ENCODE measurements around the gene BAHCC1. TPM values are rescaled to one million over a fixed set of nuclear protein-coding genes. Genes with fewer than 3 reads are reported as not detected.

Gene BAHCC1
- total and polyA plus RNA-seq, 9 of the 15 experiments (the other 6 are each of a cell fraction or from before 2014, with no cell fraction given), result 0.14 to 26.9 (median 5.0) TPM

DNA sequence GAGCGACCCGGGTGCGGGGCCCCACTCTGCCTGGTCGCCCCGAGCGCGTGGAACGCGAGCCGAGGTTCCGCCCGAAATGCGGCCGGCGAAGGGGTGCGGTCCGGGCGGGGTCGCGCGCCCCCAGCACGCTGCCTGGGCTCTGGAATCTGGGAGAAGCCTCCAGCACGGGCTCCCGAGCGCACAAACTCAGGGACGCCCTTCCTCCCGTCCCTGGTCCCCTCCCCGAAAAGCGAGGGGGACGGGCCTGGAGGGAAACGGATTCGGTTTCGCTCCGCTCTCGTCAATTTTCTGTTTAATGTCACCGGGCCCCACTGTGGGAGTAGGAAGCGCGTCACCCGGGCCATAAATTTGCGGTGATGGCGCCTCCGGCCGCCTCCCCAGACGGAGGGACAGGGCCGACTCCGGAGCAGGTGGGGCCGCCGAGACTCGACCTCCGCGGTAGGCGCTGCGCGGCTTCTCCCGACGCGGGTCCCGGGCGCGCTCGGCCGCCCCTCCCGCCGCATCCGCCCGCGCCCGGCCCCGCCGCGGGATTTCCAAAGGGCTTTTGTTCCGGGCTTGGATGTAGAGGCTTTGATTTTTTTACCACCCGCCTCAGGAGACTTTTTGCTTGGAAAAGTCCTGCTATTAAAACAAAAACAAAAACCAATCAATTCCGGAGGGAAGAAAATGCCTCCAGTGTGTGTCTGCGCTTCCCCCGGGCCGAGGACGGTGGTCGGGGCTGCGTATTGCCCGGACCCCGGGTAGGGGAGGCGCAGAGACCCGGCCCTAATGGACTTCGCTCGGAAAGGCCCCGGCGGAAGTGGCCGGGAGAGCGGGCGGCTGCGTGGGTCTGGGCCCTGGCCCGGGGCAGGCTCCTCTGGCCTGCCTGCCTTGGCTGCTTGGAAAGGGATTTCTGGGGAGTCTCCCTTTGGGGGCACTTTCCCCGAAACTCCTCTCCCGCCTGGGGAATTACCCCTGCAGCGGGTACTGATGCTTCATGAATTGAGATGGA, 7.9 kb upstream of the BAHCC1 start (continued):
- TF ChIP-seq, protein P1, sequence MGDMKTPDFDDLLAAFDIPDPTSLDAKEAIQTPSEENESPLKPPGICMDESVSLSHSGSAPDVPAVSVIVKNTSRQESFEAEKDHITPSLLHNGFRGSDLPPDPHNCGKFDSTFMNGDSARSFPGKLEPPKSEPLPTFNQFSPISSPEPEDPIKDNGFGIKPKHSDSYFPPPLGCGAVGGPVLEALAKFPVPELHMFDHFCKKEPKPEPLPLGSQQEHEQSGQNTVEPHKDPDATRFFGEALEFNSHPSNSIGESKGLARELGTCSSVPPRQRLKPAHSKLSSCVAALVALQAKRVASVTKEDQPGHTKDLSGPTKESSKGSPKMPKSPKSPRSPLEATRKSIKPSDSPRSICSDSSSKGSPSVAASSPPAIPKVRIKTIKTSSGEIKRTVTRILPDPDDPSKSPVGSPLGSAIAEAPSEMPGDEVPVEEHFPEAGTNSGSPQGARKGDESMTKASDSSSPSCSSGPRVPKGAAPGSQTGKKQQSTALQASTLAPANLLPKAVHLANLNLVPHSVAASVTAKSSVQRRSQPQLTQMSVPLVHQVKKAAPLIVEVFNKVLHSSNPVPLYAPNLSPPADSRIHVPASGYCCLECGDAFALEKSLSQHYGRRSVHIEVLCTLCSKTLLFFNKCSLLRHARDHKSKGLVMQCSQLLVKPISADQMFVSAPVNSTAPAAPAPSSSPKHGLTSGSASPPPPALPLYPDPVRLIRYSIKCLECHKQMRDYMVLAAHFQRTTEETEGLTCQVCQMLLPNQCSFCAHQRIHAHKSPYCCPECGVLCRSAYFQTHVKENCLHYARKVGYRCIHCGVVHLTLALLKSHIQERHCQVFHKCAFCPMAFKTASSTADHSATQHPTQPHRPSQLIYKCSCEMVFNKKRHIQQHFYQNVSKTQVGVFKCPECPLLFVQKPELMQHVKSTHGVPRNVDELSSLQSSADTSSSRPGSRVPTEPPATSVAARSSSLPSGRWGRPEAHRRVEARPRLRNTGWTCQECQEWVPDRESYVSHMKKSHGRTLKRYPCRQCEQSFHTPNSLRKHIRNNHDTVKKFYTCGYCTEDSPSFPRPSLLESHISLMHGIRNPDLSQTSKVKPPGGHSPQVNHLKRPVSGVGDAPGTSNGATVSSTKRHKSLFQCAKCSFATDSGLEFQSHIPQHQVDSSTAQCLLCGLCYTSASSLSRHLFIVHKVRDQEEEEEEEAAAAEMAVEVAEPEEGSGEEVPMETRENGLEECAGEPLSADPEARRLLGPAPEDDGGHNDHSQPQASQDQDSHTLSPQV (IDR thresholded peaks at IDR 0.05), result no peak
- TF ChIP-seq GATA2 (CRISPR knock-in tag; IDR thresholded peaks at IDR 0.05) (no peak), CCNT2 (IDR thresholded peaks at IDR 0.05; ENCODE audit: borderline replicate concordance, extremely low read depth, insufficient read length, low read depth, low read length) (peak; percentile 18), CBX3 (IDR thresholded peaks at IDR 0.05; ENCODE audit: borderline replicate concordance in 1 of 2, low read length in 2 of 2) (no peak), ZBTB8A (IDR thresholded peaks at IDR 0.05; ENCODE audit: partially characterized antibody) (no peak), NR2C1 (IDR thresholded peaks at IDR 0.05) (no peak), NR2C1 (tag; IDR thresholded peaks at IDR 0.05) (no peak), ZNF830 (CRISPR knock-in tag; IDR thresholded peaks at IDR 0.05) (peak; percentile 85; the same call in 1 of the 2 replicates), RFX1 (IDR thresholded peaks at IDR 0.05) (no peak), ZNF445 (CRISPR knock-in tag; IDR thresholded peaks at IDR 0.05; ENCODE audit: low read depth) (no peak), JUND (IDR thresholded peaks at IDR 0.05; ENCODE audit: borderline replicate concordance, low read depth, low read length) (peak; percentile 58; the same call in 1 of the 2 replicates), JUND (tag; IDR thresholded peaks at IDR 0.05; ENCODE audit: borderline replicate concordance, low read depth, low read length) (no peak; the same call in 2 of the 3 replicates), ZNF551 (CRISPR knock-in tag; IDR thresholded peaks at IDR 0.05) (no peak), ETV5 (CRISPR knock-in tag; IDR thresholded peaks at IDR 0.05; ENCODE audit: low read depth) (peak; percentile 64; the same call in 1 of the 2 replicates), ZNF197 (CRISPR knock-in tag; IDR thresholded peaks at IDR 0.05; ENCODE audit: low read depth) (no peak)
- TF ChIP-seq, protein P2, sequence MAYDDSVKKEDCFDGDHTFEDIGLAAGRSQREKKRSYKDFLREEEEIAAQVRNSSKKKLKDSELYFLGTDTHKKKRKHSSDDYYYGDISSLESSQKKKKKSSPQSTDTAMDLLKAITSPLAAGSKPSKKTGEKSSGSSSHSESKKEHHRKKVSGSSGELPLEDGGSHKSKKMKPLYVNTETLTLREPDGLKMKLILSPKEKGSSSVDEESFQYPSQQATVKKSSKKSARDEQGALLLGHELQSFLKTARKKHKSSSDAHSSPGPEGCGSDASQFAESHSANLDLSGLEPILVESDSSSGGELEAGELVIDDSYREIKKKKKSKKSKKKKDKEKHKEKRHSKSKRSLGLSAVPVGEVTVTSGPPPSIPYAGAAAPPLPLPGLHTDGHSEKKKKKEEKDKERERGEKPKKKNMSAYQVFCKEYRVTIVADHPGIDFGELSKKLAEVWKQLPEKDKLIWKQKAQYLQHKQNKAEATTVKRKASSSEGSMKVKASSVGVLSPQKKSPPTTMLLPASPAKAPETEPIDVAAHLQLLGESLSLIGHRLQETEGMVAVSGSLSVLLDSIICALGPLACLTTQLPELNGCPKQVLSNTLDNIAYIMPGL (CRISPR knock-in tag; IDR thresholded peaks at IDR 0.05), result no peak
- TF ChIP-seq, protein P3, sequence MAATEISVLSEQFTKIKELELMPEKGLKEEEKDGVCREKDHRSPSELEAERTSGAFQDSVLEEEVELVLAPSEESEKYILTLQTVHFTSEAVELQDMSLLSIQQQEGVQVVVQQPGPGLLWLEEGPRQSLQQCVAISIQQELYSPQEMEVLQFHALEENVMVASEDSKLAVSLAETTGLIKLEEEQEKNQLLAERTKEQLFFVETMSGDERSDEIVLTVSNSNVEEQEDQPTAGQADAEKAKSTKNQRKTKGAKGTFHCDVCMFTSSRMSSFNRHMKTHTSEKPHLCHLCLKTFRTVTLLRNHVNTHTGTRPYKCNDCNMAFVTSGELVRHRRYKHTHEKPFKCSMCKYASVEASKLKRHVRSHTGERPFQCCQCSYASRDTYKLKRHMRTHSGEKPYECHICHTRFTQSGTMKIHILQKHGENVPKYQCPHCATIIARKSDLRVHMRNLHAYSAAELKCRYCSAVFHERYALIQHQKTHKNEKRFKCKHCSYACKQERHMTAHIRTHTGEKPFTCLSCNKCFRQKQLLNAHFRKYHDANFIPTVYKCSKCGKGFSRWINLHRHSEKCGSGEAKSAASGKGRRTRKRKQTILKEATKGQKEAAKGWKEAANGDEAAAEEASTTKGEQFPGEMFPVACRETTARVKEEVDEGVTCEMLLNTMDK (IDR thresholded peaks at IDR 0.05; ENCODE audit: borderline replicate concordance, insufficient read depth, low read depth, low read length, poor library complexity, severe bottlenecking), result no peak
